ENCODE results near the gene ANKRD10.

GRCh38 chr13:110830800-110831371 is 84.0 kb downstream of the ANKRD10 start:
- TF ChIP-seq CTCF (IDR thresholded peaks at IDR 0.05): no peak
- TF ChIP-seq EP300 (IDR thresholded peaks at IDR 0.05): no peak
- no peak for TF ChIP-seq POLR2A (IDR thresholded peaks at IDR 0.05)
